Measurements from ENCODE around the gene CD163L1.
"Not testable (repeated sequence)": the region's sequence is repeated elsewhere in the genome, so short reads cannot be mapped to it uniquely, and the experiment has no call there.

The CD163L1 gene

GRCh38 chr12:7403466-7403865 lies 40.5 kb downstream of the CD163L1 start:
- no peak for DNase-seq

GRCh38 chr12:7399089-7399488 lies 44.9 kb downstream of the CD163L1 start:
- no peak for DNase-seq

DNA sequence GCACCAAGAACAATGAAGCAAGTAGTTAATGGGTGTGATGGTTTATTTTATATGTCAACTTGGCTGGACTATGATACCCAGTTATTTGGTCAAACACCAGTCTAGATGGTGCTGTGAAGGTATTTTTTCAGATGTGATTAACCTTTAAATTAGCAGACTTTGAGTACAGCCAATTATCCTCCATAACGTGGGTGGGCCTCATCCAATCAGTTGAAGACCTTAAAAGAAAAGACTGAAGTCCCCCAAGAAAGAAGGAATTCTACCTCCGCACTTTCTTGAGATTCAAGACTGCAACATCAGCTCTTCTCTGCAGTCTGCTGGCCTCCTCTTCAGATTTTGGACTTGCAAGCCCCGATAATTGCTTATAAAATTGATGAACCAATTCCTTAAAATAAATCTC lies 47.5 kb downstream of the CD163L1 start:
- DNase-seq = no peak

- DNase-seq = no peak
Measured at GRCh38 chr12:7395950-7396349, 48.0 kb downstream of the CD163L1 start.

DNA sequence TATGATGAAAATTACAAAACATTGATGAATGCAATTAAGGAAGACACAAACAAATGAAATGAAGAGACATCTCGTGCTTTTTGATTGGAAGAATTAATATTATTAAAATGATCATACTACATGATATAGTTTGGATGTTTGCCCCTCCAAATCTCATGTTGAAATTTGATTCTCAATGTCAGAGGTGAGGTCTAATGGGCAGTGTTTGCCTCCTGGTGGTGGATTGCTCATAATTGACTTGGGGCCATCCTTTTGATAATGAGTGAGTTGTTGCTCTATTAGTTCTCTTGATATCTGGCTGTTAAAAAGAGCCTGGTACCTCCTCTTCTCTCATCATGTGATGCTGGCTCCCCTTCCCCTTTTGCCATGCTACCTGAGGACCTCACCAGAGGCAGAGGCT lies 56.7 kb downstream of the CD163L1 start:
- no peak for DNase-seq

GRCh38 chr12:7383157-7383556 lies 60.8 kb downstream of the CD163L1 start:
- no peak for DNase-seq

DNA sequence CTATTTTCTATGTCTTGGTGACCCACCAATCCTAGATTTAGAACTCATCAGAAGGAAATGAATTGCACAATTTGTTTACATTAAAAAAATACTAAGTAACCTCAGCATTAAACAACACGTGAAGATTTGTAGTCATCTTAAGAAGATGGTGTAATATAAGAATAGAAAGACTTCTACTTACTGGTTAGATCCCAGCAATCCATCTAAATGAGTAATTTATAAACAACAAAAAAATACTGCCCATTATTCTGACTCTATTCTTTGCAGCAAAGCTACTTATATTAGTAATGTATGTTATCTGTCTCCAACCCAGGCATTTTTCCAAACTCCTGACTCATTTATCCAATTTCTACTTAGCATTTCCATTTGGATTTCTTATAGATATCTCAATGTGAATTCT lies 67.8 kb downstream of the CD163L1 start:
- DNase-seq = no peak

DNA sequence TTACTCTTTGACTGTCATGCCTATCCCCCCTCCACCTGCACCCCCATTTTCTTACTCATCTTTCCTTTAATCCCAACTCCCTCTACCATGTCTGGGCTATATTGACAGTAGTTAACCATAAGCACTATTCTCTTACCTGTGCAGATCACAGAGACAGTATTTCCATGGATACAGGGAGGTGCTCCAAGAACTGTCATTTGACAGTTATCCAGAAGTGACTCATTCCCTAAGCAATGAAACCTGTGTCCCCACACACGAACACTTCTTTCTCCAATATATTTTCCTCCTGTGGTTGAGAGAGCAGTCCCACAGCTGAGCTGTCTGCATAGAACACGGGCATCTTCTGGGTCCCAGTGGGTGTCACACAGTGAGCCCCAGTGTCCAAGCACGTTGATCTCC lies 68.8 kb downstream of the CD163L1 start:
- no peak for DNase-seq

DNA sequence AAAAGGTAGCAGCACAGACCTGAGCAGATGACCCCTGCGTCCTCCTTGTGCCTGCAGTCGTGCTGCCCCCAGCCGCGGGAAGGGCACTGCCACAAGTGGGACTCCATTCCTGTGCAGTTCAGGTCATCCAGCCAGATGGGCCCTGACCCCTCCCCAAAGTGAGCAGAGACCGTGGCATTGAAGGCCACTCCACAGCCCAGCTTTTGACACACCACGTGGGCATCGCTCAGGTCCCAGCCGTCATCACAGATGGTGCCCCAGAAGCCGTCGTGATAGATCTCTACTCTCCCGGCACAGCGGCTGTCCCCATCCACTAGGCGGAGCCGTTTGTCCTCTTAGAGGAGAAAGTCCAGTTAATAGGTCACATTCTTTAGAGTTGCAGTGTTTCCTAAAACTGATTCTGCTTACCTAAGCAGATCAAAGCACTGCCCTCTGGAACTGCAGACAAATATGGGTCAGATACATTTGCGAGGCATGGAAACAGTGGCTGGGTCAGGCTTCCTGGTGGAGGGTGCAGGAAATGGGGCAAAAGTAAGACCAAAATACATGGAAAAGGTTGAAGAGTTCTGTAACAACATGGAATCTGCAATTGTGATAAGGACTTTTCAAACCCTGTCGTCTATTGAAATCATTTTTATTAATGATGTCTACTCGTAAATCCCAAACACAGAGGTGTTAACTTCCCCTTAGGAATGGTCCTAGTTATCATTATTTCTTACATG lies 69.4 kb downstream of the CD163L1 start:
- peak; percentile 40 for DNase-seq

GRCh38 chr12:7373226-7373625 lies 70.7 kb downstream of the CD163L1 start:
- DNase-seq = no peak

DNA sequence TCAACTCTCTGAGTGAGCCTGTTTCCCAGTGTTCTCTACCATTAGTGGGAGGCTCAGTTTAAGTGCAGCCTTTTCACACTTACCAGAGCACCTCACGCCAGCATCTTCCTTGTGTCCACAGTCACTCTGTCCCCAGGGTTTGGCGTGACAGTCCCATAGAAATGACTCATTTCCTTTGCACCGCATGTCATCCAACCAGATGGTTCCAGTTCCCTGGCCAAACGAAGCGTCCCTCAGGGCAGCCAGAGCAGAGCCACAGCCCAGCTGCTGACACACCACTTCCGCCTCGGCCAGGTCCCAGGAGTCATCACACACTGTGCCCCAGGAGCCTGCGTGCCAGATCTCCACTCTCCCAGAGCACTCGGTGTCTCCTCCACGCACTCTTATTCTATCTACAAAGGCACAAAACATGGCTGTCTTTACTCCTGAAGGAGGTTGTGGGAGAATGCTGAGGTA lies 74.7 kb downstream of the CD163L1 start:
- DNase-seq = no peak

DNA sequence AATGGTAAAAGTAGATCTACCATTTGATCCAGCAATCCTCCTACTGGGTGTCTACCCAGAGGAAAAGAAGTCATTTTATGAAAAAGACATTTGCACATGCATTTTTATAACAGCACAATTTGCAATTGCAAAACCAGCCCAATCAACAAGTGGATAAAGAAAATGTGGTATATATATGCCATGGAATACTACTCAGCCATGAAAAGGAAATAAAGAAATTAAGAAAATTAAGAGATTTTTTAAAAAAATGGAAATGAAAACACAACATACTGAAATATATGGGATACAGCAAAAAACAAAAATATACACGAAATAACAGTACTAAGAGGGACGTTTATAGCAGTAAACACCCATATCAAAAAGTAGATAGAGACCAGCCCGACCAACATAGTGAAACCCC lies 81.2 kb downstream of the CD163L1 start:
- no peak for DNase-seq

- DNase-seq = no peak
Measured at GRCh38 chr12:7361265-7361664, 82.7 kb downstream of the CD163L1 start.

- DNase-seq = no peak
Measured at GRCh38 chr12:7354529-7354928, 89.4 kb downstream of the CD163L1 start.

DNA sequence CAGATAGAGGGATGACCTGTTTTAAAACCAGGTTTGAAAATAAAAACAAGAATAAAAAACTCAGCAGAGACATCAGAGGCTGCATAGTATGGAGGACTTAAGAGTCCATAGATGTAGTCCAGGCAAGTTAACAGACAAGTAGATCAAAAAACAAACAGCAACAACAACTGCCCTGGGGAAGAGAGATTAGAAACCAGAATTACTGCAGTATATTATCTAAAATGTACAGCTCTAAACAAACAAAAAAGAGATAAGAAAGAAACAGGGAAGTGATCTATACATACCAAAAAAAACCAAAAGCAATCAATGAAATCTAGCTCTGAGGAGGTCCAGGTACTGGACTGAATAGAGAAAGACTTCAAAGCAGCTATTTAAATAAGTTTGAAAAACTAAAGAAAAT lies 91.3 kb downstream of the CD163L1 start:
- DNase-seq = no peak

GRCh38 chr12:7351177-7351576 lies 92.8 kb downstream of the CD163L1 start:
- no peak for DNase-seq

DNA sequence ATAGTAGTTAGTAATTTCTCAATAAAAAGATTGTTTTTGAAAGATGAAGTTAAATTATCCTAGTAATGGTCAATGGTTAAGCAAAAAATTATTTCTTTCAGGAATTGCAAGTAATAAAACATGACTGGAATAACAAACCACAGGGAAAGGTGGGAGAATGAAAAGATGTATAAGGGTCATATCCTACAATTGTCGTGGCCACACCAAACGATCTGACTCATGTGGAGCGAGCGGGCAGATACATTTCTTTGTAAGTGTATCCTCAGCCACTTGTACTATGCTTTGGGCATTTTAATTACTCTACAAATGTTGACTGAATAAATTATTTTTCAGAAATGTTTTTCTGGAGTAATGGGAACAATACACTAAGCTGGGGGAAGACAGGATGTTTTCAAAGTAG lies 94.5 kb downstream of the CD163L1 start:
- no peak for DNase-seq

DNA sequence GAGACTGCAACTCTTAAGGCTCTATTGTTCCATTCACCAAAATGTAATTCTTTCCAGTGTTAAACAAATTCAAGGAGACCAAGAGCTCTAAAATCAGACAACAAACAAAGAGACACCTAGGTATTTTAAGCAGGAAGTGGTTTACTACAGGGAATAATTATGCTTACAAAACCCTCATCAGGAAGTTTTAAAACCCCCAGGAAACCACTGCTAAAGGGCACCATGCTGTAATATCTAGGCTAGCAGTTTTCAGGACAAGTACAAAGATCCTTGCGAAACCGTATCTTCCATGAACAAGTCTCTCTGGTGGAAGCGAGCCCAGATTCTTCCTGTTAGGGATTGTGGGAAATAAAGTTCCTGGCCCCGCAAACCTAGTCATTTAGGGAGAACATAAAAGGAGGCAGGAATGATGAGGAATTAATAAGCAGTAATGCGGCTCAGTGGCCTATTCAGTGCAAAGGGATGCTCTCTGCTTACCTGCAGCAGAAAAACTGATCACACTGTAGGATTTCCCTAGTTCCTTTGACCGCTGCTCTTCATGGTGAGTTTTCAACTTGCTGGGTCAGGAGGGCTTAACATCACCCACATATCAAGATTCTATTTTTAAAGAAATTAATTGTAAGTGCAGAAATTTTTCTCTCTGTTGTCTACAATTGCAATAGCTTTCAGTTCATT lies 97.3 kb downstream of the CD163L1 start:
- no peak for DNase-seq

DNA sequence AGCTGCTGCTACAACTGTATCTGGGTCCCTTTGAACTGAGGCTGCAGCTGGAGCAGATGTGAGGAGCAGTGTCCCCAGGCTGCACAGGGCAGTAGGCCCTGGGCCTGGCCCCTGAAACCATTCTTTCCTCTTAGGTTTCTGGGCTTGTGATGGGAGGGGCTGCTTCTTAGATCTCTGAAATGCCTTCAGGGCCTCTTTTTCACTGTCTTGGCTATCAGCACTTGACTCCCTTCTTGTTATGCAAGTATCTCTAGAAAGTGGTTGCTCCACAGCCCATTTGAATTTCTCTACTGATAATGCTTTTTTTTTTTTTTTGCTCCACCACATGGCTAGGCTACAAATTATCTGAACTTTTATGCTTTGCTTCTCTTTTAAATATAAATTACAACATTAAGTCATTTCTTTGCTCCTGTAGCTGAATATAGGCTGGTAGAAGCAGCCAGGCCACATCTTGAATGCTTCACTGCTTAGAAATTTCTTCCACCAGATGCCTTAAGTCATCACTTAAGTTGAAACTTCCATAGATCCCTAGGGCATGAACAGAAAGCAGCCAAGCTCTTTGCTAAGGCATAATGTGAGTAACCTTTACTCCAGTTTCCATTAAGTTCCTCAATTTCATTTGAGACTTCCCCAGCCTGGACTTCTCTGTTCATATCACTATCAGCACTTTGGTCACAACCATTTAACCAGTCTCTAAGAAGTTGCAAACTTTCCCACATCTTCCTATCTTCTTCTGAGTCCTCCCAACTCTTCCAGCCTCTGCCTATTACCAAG lies 98.9 kb downstream of the CD163L1 start:
- DNase-seq = no peak

DNA sequence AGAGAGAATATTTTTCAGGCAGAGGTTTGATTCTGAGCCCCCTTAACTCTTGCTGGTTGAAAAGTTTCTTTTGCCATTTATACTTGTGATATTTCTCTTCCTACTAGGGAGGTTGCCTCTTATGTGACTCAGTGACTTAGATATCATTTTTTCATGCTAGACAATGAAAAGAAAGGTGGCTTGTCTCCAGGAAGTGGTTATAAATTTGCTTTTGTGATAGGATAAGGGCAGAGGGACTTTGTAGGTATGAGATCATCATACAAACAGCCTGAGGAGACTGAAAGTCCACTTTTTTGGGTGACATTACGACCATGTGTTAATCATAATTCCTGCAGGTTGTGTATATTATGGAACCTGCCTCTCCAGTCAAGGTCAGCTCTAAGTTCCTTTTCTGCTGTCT lies 104.3 kb downstream of the CD163L1 start:
- DNase-seq = no peak

GRCh38 chr12:7337790-7338189 lies 106.2 kb downstream of the CD163L1 start:
- DNase-seq = not testable (repeated sequence)

- DNase-seq = no peak
Measured at GRCh38 chr12:7327918-7328317, 116.0 kb downstream of the CD163L1 start.

GRCh38 chr12:7324176-7324575 lies 119.8 kb downstream of the CD163L1 start:
- no peak for DNase-seq

- DNase-seq = no peak
Measured at GRCh38 chr12:7322599-7322998, 121.4 kb downstream of the CD163L1 start.

All from stimulated activated CD4-positive, alpha-beta T cell treated with anti-CD3 and anti-CD28 coated beads, Interleukin-15, amount 100 ng/mL, for 24 hours (primary cell).